GM21717 (cell line): ENCODE measurements around the gene LUC7L3.
"Not testable (repeated sequence)": the region's sequence is repeated elsewhere in the genome, so short reads cannot be mapped to it uniquely, and the experiment has no call there.

Experiments
- ATAC-seq: cut with Tn5 transposase; IDR thresholded peaks from one replicate; pipeline ENCODE4 v1.9.1; 2021; ENCODE audit warnings: mild to moderate bottlenecking, moderate library complexity; ENCODE audit not compliant: unreplicated experiment

The LUC7L3 gene

DNA sequence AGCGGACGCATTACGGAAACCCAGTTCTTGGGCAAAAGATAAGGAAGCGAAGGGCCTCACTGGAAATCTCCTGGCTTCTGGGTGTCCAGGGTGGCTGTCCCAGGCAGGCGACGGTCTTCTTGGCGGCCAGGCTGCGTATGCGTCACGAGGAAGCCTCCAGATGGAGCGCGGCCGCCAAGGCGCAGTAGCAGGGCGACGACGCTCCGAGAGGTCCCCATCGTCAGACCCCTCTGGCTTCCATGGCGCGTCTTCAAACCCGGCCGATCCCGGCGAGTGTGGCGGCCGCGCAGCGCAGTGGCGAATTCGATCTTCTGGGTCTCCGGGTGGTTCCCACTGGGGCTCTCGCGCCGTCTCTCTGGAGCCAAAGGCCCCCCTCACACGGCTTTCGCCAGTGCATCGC lies 61.8 kb downstream of the LUC7L3 start:
- no peak for ATAC-seq

DNA sequence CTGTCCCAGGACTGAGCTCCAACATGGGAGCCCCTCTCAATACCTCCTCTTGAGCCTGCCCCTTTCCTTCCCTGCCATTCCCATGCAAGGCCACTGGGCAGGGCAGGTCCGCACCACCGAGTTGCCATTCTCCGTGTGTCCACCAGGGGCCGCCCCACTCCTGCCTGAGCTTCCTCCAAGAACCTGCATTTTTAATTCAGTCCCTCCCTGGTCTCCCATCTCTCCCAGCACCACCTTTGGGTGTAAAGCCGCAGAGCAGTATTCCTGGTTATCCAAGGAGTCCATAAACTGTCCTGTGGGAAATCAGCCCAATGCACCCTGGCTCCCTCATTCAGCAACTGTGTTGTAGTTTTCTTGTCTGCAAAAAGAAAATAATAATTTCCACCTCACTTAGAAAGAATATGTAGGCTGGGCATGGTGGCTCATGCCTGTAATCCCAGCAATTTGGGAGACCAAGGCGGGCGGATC lies 63.8 kb downstream of the LUC7L3 start:
- peak; percentile 52 for ATAC-seq

DNA sequence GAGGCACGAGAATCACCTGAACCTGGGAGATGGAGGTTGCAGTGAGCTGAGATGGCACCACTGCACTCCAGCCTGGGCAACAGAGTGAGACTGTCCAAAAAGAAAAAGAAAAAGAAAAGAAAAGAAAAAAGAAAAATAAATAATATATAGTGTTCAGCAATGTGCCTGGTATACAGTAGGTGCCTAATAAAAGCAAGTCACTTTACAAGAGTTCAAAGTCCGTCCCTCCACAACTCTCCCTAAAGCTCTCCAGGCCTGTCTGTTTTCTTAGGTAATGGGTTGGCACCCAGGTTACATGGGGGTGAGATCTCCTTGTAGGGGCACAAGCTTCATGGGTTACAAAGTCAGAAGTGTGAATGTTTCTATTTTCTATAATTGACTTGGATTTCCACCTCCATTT lies 64.5 kb downstream of the LUC7L3 start:
- no peak for ATAC-seq

DNA sequence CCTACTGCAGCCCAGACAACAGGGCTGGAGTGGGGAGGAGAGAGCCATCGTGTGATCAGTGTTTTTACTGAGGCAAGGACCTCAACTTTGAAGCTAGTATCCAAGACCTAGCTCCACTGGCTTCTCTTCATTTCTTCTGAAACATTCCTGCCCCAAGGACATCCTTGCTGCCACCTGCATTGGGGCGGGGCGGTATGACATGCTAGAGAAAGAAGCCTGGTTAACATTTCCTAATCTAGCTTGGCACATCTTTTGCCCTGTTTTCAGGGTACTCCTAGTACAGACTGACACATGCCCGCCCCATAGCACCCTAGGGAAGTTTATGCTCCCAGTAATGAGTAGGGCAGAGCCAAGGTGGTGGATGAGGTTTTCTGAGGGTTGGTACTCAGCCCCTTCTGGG lies 65.7 kb downstream of the LUC7L3 start:
- ATAC-seq = no peak

DNA sequence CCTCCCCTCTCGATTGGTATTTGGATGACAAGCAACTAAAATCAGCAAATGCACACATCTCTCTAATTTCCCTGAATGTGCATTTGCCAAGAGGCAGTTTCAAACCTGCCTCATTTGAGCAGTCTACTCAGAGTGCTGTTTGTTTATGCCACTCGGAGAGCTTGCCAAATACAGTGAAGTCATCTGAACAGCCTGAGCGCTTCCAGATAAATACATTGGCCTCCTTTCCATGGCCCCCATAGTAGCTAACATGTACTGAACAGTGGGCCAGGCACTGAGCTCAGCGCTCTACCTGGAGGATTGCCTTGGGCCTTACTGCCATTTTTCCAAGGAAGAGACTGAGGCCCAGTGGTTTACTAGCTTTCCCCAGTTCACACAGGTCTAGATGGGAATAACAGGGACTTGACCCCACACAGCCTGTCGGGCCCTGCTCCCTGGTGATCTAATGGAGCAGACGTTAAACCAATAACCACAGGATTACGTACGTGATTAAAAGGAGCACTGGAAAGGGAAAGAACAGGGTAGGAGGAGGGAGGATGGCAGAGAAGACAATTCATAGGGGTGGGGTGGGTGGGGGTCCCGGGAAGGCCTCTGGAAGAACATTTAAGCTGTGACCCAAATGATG lies 66.7 kb downstream of the LUC7L3 start:
- no peak for ATAC-seq

DNA sequence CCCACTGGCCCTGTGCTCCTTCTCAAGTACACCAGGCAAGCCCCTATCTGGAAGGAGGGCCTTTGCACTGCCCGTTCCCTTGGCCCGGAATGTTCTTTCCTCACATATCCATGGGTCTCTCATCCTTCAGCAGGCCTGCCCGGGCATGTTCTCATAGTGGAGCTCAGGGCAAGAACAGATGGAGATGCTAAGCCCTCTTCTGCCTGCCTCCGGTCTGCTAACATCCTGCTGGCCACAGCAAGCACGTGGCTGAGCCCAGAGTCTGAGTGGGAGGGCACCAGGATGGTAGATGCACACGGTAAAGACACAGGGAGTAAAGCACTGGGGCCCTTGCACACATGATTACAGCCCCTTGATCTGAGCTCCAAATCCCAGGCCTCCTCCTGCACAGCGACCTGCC lies 67.7 kb downstream of the LUC7L3 start:
- ATAC-seq = no peak

DNA sequence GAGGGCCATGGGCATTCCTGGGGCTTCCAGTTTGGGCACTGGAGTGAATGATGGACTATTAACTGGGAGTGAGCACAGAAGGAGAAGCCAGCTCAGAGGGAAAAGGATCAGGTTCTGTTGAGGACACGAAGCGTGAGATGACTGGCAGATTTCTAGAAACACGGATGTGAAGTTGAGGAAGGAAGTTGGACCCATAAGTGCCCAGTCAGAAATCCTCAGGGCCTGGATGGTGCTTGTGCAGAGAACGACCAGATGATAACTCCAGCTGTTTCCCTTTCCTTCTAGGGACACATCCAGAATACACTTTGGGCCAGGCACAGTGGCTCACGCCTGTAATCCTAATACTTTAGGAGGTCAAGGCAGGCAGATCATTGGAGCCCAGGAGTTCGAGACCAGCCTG lies 71.2 kb downstream of the LUC7L3 start:
- ATAC-seq = no peak

DNA sequence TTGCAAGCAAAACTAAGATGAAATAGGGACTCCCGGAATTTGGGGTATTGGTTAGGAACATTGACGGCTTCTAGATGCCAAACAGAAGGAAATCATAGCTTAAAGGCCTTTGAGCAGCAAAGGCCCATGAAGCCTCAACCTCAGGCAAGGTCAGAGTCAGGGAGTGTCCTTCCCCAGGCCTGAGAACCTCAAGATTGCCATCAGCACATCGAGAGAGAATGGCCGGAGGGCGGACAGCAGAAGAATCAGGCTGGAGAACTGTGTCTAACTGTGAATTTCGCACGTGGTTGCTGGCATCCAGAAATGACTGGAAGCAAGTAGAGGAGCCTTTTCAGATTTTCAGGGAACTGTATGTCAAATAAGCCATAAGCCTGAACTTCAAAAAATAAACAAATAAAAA lies 72.7 kb downstream of the LUC7L3 start:
- ATAC-seq = no peak

DNA sequence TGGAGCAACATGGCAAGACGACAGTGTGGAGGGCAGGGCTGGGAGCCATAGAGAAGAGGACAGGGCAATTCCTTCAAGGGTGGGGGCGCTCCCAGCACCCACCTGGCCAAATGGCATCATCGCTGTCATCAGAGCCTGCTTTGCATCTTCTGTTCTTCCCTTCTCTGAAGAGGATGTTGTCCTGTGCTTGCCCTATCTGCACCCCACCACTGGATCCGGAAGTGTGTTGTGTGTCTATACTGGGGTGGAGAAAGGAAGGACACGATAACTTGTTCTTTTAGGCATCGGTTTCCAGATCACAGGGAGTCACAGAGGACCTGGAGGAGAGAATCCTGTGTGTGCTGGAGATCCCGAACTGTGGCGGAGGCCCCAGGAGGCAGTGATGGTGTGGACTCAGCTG lies 73.6 kb downstream of the LUC7L3 start:
- no peak for ATAC-seq

DNA sequence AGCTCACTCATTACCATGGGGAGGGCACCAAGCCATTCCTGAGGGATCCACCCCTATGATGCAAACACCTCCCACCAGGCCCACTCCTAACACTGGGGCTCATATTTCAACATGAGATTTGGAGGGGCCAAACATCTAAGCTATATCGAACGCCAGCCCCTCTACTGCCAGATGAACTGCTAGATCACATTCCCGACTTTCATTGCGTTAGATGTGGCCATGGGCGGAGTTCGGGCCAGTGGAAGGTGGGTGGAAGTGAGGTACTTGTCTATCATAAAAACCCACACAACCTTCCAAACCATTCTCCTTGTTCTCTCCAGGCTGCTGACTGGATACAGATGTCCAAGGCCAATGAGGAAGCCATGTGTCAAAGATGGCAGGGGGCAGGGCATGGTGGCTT lies 75.0 kb downstream of the LUC7L3 start:
- no peak for ATAC-seq

DNA sequence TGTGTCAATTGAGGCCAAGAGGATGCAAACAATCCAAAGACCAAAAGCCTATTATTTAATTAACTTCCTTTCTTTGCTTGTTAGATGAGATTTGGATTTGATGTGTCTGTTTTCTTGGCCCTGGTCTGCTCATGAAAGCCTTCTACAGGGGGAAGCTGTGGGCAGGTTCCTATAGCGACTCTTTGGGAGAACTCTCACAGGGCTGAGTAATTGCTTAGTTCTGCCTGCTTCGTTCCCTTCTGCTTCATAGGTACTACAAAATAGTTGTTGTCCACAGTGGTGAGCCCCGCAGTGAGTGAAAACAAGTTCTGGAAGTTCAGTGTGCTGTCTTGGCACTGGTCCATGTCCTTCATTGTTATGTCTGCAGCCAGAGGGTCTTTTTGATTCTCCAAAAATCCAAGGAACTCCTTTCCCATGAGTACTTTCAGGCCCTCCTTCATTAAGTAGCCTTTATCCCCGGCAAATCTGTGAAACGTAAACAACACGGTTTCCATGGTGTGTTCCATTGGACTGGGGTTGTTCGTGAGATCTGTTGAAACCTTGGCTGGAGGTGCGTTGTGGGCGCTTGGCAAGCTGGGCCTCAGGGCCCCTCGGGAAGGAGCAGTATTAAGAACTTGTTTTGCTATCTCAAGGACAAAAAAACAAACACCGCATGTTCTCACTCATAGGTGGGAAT lies 77.9 kb downstream of the LUC7L3 start:
- no peak for ATAC-seq

DNA sequence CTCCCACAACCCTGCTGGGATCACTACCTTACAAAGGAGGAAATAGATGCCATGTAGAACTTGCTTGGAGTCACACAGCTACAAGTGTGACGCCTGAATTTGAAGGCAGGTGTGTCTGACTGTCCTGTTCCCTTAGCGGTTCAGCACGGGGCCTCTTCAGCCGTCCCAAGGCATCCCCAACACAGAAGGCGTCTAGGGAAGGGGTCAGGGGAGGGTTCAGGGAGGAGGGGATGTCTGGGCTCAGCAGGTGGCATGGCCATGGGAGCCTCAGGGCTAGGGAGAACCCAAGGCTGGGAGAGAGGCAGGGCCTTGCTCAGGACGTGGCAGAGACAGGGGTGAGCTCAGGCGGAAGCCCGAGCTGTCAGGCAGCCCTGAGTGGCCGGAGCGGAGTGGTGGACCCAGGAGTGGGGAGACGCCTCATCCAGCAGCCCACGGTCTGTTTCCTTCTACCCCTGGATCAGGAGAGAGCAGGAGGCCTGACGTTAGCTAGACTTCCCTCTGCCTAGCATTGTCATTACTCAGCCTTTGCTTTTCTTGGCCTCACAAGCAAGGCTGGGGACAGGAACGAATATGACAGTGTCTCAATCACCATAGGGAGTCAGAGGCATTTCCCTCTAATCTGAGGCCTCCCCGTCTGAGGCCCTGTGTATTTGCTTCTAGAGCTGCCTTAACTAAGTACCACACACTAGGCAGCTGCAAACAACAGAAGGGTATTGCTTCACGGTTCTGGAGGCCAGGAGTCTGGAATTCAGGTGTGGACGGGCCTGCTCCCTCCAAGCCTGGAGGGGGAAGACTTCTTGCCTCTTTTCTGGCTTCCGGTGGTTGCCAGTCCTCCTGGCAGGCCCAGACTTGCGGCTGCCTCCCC lies 79.3 kb downstream of the LUC7L3 start:
- no peak for ATAC-seq

DNA sequence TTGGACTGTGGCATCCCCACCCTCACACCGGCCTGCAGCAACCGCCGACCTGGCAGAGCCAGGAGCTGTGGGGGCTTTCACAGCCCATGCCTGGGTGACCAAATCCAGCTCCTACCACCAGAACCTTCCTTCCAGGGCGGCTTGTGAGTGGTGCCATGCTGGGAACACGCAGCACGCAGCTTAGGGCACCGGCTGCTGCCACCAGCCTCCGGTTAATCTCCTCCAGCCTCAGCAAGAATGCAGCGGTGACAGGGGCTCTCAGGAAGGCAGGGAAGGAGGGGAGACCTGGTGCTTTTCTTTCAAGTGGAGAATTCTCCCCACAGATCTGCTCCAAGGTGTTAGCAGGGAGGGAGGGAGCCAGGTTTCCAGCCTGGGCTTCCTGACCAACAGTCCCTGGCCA lies 80.2 kb downstream of the LUC7L3 start:
- ATAC-seq = no peak

DNA sequence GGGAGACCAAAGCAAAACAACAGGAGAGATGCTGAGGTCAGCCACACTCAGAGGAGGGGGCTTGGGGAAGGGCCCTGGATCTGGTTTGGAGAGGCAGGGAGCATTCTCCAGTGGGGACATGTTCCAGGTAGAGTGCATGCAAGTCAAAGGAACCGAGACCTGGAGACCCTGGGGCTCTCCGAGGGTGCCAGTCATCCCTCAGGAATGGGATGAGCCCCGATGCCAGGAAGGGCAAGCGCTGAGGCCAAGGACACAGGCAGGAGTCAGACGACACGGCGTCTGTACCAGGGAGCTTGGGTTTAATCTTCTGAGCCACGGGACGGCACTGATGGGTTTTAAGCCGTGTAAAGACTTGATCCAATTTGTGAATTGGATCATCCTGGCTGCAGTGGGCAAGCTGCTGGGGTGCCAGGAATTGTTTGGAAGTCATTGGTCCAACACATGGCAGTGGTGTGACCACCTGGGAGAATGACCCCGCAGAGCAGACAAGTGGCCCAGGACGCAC lies 80.8 kb downstream of the LUC7L3 start:
- no peak for ATAC-seq

DNA sequence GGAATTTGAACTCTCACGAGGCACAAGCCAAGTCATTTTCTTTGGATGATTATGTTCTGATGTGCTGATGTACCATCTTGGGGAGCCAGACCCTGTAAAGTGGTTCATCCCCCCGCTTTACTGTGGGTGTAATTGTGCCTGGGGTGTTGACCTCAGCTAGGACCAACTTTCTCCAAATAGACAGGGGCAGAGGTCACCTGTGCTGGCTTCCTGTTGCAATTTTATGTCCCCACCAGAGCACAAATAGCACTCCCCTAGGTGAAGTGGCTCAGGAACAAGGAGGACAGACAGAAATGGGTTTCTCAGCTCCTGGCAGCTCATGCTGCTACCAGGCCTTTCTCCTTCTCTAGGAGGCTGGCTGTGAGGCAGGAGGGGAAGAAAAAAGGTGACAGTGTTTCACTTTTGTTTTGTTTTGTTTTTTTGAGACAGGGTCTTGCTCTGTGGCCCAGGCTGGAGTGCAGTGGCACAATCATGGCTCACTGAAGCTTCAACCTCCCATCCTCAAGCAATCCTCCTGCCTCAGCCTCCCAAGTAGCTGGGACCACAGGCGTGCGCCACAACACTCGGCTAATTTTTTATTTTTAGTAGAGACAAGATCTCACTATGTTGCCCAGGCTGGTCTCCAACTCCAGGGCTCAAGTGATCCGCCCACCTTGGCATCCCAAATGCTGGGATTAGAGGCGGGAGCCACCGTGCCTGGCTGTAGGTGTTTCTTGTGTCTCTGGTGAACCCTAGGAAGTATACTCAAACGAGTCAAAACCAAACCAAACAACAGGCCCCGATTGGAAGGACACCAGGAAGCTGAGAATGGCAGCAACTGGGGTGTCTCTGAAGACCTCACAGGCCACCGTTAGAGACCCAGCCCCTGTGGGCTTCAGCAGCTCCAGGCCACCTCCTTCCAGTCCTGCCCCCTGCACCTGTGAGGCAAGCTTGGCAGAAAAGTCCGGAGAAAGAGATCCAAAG lies 83.5 kb downstream of the LUC7L3 start:
- ATAC-seq = no peak

DNA sequence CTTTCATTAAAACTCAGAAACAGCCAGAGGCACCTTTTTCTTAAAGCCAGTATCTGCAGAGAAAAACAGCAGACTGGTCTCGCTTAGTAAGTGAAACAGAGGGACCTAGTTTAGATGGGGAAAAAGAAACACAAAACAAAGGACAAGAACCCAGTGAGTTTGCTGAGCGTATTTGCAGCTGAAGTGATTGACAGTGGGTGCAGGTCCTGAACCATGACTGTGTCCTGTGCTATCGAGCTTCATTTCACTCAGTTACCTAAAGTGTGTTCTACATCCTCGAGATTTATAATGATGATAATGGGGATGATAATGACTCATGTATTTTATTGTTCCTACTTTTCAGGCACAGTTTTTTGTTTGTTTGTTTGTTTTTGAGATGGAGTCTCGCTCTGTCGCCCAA lies 84.3 kb downstream of the LUC7L3 start:
- no peak for ATAC-seq

DNA sequence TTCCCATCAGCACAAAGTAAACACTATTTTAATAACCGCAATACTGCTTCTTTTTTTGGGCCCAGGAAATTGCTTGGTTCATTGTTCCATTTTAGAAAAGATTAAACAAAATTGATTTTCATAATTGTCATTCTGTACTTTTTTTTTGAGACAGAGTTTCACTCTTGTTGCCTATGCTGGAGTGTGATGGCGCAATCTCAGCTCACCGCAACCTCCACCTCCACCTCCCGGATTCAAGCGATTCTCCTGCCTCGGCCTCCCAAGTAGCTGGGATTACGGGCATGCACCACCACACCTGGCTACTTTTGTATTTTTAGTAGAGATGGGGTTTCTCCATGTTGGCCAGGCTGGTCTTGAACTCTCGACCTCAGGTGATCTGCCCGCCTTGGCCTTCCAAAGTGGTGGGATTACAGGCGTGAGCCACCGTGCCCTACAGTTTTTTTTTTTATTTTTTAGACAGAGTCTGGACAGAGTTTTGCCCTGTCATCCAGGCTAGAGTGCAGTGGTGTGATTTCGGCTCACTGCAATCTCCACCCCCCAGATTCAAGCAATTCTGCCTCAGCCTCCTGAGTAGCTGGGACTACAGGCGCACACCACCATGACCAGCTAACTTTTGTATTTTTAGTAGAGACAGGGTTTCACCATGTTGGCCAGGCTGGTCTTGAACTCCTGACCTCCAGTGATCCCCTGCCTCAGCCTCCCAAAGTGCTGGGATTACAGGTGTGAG lies 85.5 kb downstream of the LUC7L3 start:
- not testable (repeated sequence) for ATAC-seq

DNA sequence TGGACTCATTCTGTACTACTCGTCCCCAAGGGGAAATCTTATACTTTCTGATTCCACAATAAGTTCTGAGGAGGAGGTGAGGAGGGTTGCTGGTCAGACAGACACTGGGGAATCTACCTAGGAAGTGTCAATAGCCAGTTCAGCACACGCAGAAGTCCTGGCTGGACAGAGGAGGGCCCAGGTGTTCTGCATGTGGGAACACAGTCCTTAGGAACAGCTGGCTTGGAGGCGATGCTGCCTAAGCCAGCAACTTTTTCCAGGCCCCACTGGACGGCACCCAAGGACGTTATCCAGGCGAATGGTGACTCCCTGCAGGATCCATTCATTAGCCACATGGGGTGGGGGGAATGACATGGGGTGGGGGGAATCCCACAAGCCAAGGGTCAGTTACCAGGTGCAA lies 86.1 kb downstream of the LUC7L3 start:
- ATAC-seq = no peak
